ENCODE data around the gene SNX8.
"Not testable (repeated sequence)": the region's sequence is repeated elsewhere in the genome, so short reads cannot be mapped to it uniquely, and the experiment has no call there.

Gene SNX8

DNA sequence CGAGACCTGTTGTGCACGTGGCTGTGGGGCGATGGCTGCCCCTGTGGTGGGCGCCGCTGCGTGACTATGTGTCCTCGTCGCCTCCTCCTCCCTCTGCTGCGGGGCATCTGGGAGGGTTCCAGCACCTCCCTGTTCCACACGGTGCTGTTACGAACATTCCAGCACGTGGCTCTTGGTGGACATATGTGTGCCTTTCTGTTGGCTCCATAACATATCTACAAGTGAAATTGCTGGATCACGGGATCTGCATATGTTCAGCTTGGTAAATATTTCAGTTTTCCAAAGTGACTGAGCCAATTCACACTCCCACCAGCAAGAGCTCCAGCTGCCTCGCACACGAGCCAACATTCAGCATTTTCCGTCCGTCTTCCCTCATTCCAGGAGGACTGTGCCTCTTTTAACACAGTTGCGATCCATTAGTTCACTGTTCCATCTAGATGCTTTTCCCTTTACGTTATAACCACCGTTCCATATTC is 25.1 kb downstream of the SNX8 start:
- no peak for DNase-seq (ENCODE audit: low read depth)

DNA sequence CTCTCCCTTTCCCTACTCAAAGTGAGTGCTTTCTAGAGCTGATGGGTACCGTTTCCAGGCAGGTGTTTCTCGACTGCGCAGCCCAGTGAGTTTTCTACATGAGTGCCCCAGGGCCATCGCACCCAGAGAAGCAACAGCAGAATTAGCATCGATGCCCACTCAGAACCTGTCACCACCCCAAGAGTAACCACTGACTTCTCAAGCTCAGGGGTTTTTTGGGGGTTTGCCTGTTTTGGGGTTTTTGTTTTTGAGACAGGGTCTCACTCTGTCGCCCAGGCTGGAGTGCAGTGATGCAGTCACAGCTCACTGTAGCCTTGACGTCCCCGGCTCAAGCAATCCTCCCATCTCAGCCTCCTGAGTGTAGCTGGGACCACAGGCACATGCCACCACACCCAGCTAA is 25.7 kb downstream of the SNX8 start:
- DNase-seq (ENCODE audit: low read depth) = no peak

DNA sequence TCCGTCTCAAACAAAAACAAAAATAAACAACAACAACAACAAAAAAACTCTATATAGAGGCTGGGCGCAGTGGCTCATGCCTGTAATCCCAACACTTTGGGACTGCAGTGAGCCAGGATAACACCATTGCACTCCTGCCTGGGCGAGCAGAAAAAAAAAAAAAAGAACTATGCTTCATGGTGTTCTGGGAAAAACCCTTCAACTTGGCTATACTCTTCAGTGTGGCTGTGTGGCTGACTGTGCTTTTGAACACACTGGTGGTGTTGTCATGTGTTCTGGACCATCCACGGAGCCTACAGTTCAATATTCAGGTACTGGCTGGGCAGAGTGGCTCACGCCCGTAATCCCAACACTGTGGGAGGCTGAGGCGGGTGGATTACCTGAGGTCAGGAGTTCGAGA is 26.5 kb downstream of the SNX8 start:
- DNase-seq (ENCODE audit: low read depth) = no peak

DNA sequence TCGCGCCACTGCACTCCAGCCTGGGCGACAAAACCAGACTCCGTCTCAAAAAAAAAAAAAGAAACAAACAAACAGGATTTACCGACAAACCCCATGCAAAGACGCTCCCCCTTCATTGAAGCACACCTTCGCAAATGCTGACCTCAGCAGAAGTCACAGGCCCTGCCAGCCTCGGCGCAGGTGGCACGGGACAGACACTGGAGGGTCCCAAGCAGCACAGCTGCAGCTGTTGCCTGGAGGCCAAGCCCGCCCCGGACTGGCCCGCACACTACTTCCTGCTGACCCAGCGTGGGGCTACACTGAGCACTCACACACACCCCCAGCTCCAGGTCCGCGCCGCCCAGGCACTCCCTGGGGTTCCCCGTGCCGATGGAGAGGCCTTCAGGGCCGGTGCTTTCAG is 31.2 kb downstream of the SNX8 start:
- no peak for DNase-seq (ENCODE audit: low read depth)

DNA sequence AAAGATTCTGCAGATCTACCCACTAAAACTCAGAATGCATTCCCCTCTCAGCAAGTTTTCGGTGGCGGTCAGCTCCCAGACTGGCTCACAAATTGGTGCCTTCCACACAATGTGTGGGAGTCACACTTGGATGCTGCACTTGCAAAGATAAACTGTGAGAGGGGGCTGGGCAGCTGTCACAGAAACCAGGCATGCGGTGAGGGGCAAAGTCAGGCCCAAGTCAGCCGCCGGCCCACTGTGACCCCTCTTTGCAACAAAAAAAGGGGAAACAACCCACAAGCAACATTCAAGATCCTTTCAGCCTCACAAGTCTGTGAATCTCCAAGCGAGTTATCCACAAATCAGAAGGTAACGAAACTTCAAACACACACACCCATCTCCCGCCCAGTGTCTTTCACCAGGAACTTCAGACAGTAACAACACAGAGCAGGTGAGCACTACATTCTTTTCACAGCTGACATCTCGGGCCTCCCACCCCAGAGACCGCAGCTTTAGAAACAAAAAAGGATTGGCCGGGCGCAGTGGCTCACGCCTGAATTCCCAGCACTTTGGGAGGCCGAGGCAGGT is 32.0 kb downstream of the SNX8 start:
- DNase-seq (ENCODE audit: low read depth) = no peak

DNA sequence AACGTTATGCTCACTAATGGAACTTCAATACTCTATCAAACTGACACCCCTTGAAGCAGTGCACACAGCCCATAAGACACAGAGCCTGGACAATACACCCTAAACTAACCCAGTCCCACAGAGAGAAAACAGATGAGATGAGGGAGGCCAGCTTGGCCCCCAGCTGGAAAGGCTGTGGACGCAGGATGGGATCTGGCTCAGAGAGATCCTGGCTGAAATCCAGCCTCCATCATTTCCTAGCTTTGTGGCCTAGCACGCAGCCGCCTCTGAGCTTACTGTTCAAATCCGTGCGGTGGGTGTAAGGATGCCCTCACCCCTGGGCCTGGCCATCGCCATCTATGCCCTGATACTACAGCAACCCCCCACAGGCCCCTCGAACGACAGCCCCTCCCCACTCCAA is 32.7 kb downstream of the SNX8 start:
- no peak for DNase-seq (ENCODE audit: low read depth)

DNA sequence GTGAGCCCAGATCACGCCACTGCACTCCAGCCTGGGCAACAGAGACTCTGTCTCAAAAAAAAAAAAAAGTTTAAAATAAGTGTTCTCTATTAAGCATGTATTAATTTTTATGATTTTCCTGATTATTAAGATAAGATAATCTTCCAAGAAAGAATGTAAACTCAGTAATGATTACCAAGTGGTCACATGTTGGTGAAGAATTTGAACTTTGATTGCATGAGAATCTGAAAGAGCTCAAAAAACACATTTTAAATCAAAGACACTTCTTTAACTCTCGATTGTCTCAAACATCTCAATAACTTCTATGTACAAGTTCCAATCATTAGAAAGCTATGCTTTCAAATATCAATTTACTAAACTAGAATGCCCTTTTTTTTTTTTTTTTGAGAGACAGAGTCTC is 33.8 kb downstream of the SNX8 start:
- no peak for DNase-seq (ENCODE audit: low read depth)

DNA sequence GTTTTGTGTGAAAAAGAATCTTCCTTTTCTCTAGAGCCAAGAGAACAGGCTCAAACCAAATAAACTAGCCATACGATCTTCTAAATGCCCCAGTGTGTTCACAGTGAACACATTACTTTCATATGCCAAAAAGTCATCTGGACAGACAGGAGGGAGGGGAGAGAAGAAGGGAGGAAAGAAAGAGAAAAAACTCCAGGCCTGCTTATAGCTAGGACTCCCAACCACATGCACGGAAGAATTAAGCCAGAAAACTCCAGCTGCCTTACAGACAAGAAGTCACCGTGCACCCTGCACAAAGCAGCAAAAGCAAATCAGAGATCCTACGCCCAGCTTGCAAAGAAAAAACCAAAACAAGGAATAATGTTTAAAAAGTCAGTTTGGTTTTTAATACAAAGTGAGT is 34.3 kb downstream of the SNX8 start:
- no peak for DNase-seq (ENCODE audit: low read depth)

DNA sequence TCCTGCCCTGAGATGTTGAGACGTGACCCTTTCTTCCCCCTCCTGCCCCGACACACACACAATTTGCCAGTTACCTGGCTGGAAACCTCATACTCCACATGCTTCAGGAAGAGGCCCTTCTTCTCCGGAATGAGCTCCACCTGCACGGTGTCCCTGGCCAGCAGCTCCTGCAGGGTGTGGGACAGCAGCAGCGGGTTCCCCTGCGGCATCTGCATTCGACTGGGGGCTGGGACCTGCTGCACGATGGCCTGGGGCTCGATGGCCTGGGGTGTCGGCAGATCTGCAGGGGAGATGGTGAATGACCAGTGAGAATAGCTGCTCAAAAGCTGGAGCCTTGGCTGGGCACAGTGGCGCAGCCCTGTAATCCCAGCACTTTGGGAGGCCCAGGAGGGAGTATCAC is 36.2 kb downstream of the SNX8 start:
- no peak for DNase-seq (ENCODE audit: low read depth)

DNA sequence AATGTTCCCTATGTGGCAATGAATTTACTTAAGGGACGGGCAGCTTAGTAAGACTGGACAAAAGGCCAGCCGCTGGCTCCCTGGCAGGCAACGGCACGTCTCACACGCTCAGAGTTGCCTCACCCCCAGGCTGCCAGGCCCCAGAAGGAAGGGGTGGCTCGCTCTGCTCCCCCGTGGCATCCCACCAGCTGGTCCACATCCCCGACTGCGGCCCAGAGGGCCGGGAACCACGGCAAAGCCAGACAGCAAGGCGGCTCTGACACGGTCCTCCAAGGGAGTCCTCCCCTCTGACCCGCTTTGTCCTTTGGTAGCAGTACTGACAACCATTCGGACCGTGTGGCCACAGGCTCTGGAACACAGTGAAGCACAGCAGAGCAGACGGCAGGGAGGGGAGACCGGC is 38.1 kb downstream of the SNX8 start:
- DNase-seq (ENCODE audit: low read depth) = no peak

DNA sequence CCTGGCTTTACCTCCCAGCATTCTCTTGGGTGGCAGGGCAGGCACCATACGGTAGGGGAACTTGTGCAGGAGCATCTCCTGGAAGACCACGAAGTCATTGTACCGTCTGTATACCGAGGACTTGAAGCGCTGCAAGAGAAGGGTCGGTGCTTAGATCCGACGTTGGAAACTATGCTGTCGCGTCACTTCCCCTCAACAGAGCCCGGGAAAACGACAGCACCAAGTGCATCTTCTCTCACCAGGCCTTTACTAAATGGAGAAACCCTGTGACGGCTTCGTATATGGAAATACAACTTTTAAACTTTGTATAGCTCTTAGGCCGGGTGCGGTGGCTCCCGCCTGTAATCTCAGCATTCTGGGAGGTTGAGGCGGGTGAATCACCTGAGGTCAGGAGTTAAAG is 39.1 kb downstream of the SNX8 start:
- no peak for DNase-seq (ENCODE audit: low read depth)

DNA sequence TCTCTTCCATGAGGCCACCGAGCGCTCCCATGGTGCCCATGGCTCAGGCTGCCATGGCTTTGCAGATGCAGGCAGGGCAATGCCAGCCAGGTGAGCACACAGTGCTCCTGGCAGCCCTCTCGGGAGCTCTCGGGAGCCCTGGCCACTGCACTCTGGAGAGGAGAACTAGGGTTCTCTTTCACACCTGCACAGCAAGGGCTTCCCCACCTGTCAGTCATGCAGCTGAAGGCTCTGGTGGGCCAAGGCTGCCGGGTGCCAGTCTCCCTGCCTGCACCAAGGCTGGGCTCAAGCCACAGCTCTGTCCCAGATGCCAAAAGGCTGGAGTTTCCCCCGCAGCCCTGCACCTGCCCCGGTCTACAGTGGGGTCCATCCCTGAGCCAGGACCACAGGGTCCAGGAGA is 39.6 kb downstream of the SNX8 start:
- no peak for DNase-seq (ENCODE audit: low read depth)

DNA sequence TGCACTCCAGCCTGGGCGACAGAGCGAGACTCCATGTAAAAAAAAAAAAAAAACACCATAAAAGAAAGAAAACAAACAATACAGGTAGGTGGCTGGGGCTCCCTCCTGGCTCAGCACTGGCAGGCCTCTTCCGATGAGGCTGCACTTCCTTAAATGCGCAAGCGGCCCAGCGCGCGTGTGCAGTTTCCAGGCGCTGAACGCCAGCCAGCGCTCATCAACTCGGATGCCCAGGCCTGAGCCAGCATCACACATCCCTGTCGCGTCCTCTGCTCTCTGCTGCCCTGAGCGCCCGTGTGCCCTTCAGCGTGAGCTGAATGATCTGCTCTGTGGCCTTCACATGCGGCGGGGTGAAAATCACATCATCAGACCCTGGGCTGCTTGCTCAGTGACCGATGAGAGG is 40.4 kb downstream of the SNX8 start:
- no peak for DNase-seq (ENCODE audit: low read depth)

DNA sequence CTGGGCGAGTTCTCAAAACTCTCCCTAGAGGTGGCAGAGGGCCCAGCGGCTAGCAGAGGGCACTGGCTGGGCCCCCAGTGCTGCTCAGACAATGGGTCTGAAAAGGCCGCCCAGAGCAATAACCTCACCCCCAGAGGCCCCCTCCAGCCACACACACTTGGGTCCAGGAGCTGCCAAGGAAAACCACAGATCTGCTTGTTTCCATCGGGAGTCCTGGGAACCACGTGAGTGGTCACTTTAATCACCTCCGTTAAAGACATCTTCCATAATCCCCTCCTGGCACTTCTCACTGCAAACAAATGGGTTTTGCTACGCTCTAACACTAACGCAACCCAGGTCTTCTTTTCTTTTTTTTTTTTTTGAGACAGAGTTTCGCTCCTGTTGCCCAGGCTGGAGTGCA is 42.2 kb downstream of the SNX8 start:
- no peak for DNase-seq (ENCODE audit: low read depth)

DNA sequence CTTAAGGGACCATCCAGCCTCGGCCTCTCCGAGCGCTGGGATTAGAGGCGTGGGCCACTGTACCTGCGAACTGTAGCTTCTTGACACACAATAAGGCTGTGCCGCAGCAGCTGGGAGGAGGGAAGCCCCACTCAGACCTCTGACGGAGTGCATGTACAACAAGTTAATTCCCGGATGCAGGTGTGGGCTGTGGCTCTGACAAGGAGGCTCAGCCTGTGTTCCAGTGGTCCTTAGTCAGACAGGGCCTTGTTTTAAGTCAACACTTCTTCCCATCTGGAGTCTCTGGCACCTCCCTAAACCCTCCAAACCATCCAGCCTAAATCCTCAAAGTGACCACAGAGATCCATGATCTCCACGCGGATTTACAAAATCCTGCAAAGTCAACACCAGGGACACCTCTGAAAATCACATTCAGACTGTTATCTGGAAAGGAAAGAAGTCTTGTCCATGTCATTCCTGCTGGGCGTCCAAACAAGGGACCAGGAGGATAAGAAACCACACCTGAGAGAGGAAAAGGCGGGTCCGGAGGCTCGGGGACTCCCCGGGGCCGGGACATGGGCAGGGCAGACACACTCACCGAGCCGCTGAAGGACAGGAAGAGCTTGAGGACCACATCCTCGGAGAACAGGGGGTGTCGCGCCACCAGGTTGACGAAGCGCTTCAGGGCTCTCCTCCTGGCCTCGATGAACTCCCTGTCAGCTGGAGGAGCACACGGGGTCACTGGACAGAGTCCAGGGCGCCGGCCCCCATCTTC is 42.8 kb downstream of the SNX8 start:
- no peak for DNase-seq (ENCODE audit: low read depth)

DNA sequence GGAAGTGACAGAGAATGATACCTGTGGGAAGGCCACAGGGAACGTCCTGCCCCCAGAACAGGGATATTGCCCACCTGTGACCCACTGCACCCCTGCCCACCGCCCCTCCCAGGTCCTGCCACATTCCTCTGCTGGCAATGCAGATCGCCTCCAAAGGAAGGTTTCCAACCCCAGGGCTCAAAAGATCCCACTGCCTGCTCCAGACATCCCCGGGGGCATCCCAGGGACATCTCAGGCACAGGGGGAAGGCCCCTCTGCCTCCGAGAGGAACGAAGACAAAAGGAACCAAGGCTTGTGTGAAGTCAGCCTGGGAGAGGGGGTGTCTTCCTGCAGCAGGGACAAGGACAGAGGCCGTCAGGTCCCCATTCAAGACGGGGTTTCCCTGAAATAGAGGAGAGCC is 43.7 kb downstream of the SNX8 start:
- DNase-seq (ENCODE audit: low read depth) = no peak

DNA sequence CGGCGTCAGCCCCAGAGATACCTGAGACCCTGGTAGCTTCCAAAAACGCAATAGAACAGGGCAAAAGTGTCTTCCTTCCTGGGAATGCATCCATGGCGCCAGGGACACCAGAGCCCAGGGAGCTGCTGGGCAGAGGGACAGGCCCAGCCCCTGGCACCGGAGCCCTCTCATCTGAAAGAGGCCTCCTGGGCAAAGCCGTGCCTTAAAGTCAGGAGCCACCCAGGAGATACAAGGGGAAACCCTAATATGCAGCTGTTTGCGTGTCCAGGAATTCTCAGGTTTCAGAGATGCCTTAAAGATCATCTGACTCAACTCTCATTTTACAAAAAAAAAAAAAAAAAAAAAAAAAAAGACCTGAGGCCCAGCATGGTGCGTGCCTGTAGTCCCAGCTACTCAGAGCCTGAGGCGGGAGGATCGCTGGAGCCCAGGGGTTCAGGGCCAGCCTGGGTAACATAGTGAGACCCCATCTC is 44.2 kb downstream of the SNX8 start:
- no peak for DNase-seq (ENCODE audit: low read depth)

DNA sequence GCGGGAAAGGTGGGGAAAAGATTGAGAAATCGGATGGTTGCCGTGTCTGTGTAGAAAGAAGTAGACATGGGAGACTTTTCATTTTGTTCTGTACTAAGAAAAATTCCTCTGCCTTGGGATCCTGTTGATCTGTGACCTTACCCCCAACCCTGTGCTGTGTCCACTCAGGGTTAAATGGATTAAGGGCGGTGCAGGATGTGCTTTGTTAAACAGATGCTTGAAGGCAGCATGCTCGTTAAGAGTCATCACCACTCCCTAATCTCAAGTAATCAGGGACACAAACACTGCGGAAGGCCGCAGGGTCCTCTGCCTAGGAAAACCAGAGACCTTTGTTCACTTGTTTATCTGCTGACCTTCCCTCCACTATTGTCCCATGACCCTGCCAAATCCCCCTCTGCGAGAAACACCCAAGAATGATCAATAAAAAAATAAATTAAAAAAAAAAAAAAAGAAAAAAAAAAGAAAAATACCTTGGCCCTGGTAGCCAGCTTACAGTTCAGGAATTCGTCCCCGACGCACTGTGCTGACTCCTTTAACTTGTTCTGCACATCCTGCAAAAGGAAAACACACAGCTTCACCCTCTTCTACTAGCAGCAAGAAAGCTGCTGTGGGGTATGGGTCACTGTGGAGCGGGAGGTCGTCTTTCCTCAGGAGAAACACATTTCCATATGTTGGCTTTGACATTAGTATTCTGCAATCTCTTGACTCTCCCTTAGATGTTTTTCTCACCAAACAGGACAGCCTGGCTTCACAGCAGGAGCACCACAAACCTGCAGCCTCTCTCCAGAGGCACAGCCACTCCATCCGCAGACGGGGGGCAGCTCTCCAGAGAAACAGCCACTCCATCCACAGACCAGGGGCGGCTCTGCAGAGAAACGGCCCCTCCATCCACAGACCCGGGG is 44.9 kb downstream of the SNX8 start:
- not testable (repeated sequence) for DNase-seq (ENCODE audit: low read depth)

DNA sequence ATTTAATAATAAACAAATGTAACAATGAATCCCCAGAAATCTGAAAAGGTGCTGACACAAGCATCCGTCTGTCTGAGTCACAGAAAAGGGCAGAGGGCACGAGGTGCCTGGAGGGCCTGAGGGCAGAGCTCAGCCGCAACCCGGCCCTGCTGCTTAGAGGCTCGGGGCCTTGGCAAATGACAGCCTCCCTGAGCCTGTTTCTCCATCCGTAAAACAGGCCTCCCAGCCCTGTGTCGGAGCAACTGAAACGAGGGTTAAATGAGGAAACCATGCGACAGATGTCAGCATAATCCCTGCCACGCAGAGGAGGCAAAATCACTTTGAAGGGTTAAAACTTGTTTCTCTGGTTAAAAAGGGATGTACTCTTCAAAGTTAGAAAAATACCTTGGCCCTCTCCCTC is 47.3 kb downstream of the SNX8 start:
- peak; percentile 23 for DNase-seq (ENCODE audit: low read depth)

DNA sequence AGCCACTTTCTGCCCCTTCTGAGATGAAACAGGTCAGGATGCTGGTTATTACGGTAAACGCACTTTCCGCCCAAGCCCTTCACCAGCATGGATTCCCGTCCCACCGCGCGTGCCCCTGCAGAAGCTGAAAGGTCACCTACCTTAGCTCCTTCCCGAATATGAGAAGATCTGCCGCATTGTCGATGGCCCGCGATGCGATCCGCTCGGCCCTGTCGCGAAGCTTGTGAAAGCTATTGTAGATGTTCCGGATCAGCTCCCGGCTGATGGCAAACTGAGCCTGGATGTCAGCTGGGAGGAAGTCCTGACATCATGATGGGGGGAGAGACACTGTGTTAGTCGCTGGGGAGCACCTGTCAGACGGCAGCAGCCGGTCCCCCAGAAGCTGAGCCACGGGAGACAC is 50.1 kb downstream of the SNX8 start:
- DNase-seq (ENCODE audit: low read depth) = no peak

DNA sequence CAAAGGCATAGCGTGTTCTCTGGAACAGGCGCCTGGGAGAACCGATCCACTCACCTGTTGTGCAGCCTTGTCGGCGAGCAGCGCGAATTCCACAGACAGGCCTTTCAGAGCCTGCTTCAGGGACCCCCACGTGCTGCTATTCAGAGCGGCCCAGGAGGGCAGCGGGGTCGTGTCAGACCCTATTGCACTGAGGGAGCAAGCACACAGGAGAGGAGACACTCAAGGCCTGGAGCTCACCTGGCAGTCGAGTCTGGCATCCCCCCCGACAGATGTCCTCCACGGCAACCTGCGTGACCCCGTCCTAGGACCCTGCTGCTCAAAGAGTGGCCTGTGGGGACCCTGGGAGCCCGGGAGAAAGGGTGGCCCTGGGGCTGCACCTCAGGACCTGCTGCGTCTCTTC is 51.1 kb downstream of the SNX8 start:
- DNase-seq (ENCODE audit: low read depth) = no peak

DNA sequence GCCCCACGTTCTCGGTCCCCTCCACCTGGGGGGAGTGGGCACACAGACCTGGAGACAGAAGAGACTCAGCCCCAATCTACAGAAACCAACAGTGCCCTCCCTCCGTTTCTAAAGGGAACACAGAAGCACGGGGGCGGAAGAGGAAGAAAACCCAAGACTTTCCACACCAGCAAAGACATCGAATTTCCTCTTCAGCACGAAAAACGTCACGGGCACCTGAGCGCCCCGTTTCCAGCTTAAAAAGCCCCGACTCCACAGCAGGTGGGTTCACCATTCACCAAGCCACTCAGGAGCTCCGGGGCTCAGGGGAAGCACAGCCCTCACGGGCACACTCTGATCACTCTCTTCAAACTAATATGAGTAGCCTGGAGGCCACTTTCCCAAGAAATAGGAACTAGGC is 52.6 kb downstream of the SNX8 start:
- no peak for DNase-seq (ENCODE audit: low read depth)

DNA sequence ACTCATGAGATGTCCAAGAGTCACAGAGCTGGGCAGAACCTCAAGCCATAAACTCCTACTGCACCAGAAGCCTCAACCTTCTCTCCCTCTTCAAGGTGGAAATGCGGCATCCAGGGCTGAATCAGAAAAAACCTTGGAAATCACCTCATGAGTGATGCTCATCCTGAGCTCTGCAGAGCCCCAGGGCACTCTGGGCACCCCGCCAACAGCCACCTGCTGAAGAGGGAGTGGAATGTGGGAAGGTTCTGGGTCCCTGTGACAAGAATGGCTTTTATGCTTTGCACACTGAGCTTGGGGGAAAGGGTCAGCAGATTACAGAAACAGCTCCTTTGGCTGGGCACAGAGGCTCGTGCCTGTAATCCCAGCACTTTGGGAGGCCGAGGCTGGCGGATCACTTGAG is 53.4 kb downstream of the SNX8 start:
- DNase-seq (ENCODE audit: low read depth) = no peak

Data from GM04503 (cell line).